C4-2B (cell line): ENCODE measurements around the gene PPIG.
"Not testable (repeated sequence)": the region's sequence is repeated elsewhere in the genome, so short reads cannot be mapped to it uniquely, and the experiment has no call there.

Experiments
- ZFX ChIP-seq: fragments of 450-650 bp; IDR thresholded peaks from 2 replicates; pipeline ENCODE4 v1.6.1; 2017
- TF ChIP-seq, protein P1 (sequence below): fragments of 450-650 bp; conservative IDR thresholded peaks from 2 replicates; pipeline ENCODE4 v1.5.1; 2017; ENCODE audit warnings: mild to moderate bottlenecking

DNA sequence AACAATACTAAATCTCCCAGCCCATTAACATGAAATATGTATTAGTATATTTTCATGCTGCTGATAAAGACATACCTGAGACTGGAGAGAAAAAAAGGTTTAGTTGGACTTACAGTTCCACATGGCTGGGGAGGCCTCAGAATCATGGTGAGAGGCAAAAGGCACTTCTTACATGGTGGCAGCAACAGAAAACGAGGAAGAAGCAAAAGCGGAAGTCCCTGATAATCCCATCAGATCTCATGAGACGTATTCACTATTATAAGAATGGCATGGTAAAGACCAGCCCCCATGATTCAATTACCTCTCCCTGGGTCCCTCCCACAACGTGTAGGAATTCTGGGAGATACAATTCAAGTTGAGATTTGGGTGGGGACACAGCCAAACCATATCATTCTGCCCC is 102.7 kb downstream of the PPIG start:
- TF ChIP-seq, protein P1, sequence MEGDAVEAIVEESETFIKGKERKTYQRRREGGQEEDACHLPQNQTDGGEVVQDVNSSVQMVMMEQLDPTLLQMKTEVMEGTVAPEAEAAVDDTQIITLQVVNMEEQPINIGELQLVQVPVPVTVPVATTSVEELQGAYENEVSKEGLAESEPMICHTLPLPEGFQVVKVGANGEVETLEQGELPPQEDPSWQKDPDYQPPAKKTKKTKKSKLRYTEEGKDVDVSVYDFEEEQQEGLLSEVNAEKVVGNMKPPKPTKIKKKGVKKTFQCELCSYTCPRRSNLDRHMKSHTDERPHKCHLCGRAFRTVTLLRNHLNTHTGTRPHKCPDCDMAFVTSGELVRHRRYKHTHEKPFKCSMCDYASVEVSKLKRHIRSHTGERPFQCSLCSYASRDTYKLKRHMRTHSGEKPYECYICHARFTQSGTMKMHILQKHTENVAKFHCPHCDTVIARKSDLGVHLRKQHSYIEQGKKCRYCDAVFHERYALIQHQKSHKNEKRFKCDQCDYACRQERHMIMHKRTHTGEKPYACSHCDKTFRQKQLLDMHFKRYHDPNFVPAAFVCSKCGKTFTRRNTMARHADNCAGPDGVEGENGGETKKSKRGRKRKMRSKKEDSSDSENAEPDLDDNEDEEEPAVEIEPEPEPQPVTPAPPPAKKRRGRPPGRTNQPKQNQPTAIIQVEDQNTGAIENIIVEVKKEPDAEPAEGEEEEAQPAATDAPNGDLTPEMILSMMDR, result not testable (repeated sequence)
- TF ChIP-seq ZFX, result not testable (repeated sequence)
